NCI-H2107 (cell line): ENCODE data around the gene DIDO1.
"Not testable (repeated sequence)": the region's sequence is repeated elsewhere in the genome, so short reads cannot be mapped to it uniquely, and the experiment has no call there.

ENCODE experiments used
- DNase-seq: peaks from one replicate; lab custom pipeline; 2025; lab: John Stamatoyannopoulos, UW

DIDO1 gene

DNA sequence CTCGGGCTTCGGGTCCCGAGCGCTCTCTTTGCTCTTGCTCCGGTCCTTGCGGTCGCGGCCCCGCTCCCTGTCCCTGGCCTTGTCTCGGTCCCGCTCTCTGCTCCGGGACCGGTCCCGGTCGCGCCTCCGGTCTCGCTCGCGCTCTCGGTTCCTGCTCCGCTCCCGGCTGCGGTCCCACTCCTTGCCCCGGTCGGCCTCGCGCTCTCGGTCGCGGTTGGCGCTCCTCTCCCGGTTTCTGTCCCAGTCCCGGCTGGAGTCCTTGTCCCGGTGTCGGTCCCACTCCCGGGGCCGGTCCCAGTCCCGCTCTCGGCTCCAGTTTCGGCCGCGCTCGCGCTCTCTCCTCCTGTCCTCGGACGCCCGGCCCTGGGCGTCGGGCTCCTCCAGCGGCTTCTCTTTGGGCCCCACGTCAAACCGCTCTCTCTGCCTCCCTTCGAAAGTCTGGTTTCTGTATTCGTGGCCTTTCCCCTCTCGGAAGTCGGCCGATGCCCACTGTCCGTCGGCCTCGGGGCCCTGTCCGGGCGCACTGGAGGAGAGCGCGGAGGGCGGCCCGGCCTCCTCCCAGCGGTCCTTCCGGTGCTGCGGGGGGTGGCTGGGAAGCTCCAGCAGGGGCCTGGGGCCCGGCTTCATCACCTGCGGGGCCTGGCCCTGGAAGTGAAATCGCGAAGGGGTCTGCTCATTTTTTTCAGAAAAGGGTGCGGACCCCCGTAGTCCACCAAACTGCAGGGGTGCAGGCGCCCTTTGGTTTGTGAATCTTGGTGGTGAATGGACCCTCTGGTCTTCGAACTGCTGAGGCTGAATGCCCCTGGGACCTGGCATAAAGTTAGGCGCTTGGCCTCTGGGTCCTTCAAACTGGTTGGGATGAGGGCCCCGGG, 46.8 kb downstream of the DIDO1 start:
- no peak for DNase-seq

DNA sequence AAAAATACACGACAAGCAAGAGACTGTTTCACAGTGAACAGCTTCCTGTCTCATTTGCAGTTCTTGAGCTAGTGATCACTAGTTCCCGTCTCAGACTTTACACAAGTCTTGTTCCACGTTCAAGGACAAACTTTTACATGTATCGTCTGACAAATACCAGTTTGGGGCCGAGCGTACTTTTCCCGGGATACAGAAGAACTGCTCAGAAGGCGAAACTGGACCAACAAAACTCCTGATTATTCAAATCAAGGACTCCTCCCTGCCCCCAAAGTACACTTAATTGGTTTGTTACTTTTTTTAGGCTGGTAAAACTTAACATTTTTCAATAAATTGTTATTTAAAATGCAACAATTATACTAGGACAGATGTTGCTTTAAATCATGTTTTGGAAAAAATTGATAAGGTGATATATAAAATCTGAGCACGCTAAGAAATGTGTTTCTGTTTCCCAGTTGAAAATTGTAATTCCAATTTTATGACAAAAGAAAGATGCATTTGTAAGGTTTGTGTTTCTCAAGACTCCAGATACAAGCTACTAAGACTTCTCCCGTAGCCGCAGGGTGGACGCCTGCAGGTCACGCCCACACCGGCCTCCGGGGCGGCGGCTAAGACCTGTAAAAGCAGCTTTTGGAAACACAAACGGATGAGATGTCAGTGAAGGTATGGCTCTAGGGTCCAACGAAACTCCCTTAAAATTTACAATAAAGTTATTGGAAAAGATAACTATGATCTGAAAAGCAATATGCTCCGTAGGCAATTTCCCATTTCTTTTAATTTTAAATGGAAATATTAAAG, 47.9 kb downstream of the DIDO1 start:
- DNase-seq, result no peak

- no peak for DNase-seq
These were observed 49.1 kb downstream of the DIDO1 start for GRCh38 chr20:62876902-62877816.

GRCh38 chr20:62876501-62876901, 49.8 kb downstream of the DIDO1 start:
- no peak for DNase-seq

- DNase-seq, result peak; percentile 76
These were observed 50.6 kb downstream of the DIDO1 start for GRCh38 chr20:62875419-62876361.

- DNase-seq, result no peak
These were observed 51.4 kb downstream of the DIDO1 start for GRCh38 chr20:62874964-62875344.

GRCh38 chr20:62873681-62874031, 52.6 kb downstream of the DIDO1 start:
- not testable (repeated sequence) for DNase-seq

DNA sequence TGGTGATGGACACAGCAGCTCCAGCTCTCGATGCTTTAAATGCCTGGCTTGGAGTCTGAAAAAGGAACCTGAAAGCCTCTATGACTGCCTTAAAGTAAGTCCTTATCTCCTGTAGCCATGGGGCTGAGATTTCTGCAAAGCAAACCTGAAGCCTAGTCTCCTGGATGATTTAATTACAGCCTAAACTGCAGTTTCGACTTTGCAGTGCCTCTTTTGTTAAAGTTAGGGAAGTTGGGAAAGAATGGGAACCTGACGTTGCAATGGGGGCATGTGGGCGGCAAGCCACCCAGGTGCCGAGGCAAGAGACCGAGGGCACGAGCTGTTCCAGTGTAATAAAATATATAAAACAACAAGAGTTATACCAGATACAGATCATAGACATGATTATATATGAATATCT, 53.0 kb downstream of the DIDO1 start:
- no peak for DNase-seq

- no peak for DNase-seq
These were observed 53.4 kb downstream of the DIDO1 start for GRCh38 chr20:62872862-62873261.

DNA sequence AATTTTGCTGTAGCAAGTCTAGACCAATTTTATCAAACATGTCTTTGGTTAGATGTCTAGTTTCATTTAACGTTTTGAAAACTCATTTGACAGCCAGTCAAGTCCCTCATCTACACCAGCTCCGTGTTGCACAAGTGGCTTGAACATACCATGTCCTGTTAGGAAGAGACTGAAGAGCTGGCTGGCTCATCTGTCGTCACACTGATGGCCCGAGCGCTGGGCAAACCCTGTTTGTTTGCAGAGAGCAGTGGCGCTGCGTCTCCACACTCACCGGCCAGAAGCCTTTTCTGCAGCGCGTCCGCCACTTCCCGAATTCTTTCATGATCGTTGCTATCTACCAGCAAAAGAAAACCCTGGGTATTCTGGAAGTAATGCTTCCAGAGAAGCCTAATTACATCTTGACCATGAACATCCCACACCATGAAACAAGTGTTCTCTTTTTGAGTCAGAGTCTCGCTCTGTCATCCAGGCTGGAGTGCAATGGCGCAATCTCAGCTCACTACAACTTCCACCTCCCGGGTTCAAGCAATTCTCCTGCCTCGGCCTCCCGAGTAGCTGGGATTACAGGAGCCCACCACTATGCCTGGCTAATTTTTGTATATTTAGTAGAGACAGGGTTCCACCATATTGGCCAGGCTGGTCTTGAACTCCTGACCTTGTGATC, 54.0 kb downstream of the DIDO1 start:
- DNase-seq, result no peak

DNA sequence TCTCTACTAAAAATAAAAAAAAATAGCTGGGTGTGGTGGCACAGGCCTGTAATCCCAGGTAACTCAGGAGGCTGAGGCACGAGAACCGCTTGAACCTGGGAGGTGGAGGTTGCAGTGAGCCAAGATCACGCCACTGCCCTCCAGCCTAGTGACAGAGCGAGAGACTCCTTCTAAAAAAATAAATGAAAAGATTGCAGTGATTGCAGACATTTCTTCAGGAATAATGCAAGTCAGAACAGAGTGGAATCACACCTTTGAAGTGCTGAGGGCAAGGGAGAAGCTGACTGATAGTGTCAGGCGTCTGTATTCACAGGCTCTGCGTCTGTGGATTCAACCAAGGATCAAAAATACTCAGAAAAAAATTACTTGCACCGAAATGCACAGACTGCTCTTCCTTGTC, 62.1 kb downstream of the DIDO1 start:
- DNase-seq, result no peak

DNA sequence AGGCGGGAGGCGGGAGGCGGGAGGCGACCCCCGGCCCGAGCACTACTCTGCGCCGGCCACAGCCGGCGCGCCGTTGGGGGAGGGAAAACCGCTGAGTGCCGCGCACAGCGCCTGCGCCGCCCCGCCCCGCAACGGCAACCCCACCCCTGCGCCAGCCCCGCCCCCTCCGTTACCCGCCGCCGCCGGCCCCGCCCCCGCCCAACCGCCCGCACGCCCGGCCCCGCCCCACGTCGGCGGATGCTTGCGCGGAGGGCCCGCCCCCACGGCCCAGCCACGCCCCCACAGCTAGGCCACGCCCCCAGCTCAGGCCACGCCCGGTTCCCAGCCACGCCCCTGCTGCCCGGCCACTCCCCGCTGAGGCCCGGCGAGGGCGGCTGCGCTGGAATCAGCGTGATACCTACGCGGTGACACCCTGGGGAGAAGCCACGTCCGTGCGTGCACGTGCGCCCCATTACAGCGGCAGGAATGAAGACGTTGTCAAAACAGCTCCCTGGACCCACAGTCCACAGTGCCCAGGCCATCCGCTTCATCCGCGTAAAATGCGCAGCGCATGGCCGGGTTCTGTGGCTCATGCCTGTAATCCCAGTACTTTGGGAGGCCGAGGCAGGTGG, 64.5 kb downstream of the DIDO1 start, which contains the start of gene TCFL5:
Gene TCFL5 (minus strand): TSS at position 97 of the 611 bp plus-strand sequence. CDS start 152 bp downstream, outside the sequence.
- DNase-seq, result peak; percentile 75

- DNase-seq, result no peak
These were observed 65.2 kb downstream of the DIDO1 start for GRCh38 chr20:62860924-62861691.

DNA sequence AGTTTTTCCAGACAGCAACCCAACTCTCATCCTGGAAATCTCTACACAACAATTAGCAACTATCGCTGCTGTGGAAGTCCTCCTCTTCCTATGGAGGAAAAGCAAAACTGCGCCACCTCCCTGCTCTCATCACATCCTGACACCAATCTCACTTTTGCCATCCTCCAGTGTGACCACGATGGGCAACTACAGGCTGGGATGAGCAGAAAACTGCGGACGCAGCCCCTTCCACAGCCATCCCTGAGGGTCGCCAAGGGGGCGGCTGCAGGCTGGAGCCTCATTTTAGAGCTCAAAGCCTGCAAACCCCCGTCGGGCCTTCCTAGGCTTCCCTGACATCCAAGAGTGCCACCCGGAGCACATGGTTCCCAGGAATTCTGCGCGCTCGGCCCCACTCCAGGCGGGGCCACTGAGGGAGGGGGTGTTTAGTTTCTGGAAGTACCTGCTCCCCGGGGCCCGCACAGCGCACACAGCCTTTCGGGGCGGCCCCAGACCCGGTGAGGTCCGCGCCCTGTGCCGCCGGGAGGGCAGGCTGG, 65.8 kb downstream of the DIDO1 start:
- DNase-seq, result no peak

DNA sequence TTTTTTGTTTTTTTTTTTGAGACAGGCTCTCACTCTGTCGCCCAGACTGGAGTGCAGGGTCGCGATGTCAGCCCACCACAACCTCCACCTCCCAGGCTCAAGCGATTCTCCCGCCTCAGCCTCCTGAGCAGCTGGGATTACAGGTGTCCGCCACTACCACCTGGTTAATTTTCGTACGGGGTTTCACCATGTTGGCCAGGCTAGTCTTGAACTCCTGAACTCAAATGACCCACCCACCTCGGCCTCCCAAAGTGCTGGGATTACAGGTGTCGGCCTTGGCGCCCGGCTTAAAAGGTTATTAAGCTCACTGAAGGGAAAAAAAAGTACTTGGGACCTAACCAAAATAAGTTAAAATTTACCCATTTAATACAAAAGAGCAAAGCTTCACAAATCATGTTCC, 66.6 kb downstream of the DIDO1 start:
- DNase-seq, result no peak

DNA sequence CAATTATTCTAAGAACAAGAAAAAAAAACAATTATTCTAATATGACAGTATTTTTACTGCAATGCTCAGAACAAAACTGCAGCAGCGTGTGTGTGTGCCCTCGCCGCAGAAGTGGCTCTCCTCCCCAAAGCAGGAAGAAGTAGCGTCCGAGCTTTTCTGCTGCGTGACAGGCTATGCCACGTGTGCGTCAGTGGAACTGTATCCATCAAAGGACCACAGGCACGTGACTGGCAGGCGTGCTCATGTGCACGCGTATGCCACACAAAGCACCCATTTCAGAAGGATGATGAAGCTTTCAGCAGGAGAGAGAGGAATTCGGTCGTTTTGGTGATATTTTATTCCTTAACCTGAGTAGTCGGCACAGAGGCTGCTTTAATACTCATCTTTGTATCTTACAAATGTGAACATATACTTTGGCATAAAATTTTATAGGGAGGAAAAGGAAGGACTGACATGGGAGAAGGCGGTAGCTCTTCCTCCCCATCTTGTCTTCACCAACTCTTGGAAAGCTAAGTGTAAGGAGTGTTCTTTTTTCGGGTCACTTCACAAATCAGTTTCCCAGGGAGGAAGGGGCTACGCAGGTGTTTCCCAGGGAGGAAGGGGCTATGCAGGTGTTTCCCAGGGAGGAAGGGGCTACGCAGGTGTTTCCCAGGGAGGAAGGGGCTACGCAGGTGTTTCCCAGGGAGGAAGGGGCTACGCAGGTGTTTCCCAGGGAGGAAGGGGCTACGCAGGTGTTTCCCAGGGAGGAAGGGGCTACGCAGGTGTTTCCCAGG, 68.1 kb downstream of the DIDO1 start:
- DNase-seq, result no peak

- DNase-seq, result no peak
These were observed 69.2 kb downstream of the DIDO1 start for GRCh38 chr20:62856931-62857619.

DNA sequence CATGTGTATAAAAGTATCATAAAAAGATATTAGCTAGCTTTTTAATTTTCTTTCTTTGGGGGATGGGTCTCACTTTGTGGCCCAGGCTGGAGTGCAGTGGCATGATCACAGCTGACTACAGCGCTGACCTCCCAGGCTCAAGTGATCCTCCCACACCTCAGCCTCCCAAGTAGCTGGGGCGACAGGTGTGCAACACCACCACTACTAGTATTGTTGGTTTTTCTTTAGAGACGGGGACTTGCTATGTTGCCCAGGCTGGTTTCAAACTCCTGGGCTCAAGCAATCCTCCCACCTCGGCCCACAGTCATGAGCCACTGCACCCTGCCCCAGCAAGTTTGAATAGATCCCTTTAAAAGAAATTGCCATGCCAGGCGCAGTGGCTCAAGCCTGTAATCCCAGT, 71.2 kb downstream of the DIDO1 start:
- no peak for DNase-seq
